Skeletal muscle satellite cell (primary cell): ENCODE measurements around the gene A4GNT.
A peak's percentile ranks its signal among the peaks of the same experiment; 100 is the strongest.
"Not testable (repeated sequence)": the region's sequence is repeated elsewhere in the genome, so short reads cannot be mapped to it uniquely, and the experiment has no call there.

ENCODE experiments used
- H3K27me3 ChIP-seq: 2 replicates; pipeline ENCODE4 v1.7.0; 2013; ENCODE audit warnings: low read length; ENCODE audit not compliant: control insufficient read depth, insufficient read depth
- H3K36me3 ChIP-seq: 2 replicates; pipeline ENCODE4 v1.7.0; 2013; ENCODE audit warnings: mild to moderate bottlenecking, control low read depth, low read length; ENCODE audit not compliant: insufficient read depth
- H3K4me1 ChIP-seq: 2 replicates; pipeline ENCODE4 v1.7.0; 2013; ENCODE audit warnings: low read length; ENCODE audit not compliant: control insufficient read depth, insufficient read depth
- H3K4me2 ChIP-seq: 2 replicates; pipeline ENCODE4 v1.7.0; 2013; ENCODE audit warnings: mild to moderate bottlenecking, low read length
- H3K4me3 ChIP-seq: 2 replicates; pipeline ENCODE4 v1.7.0; 2013; ENCODE audit warnings: low read length
- H3K9ac ChIP-seq: 2 replicates; pipeline ENCODE4 v1.7.0; 2013; ENCODE audit warnings: mild to moderate bottlenecking, low read depth, low read length, moderate library complexity
- H3K9me3 ChIP-seq: replicated peaks from 2 replicates; pipeline ENCODE4 v1.7.0; 2013; ENCODE audit warnings: mild to moderate bottlenecking, control low read depth, low read length

The A4GNT gene

GRCh38 chr3:138114988-138115971 is 16.9 kb downstream of the A4GNT start, which contains the start of gene DZIP1L:
DZIP1L (minus strand) TSS chr3:138115608; CDS start chr3:138103971, 11,637 bp downstream.
- H3K36me3 ChIP-seq = peaks cover 11% of the 10 kb centered on the region
- no peaks in the 10 kb centered on the region for H3K27me3 ChIP-seq
- H3K4me1 ChIP-seq = peaks cover 23% of the 10 kb centered on the region
- peak within 1 kb of the TSS; percentile 88 for H3K9ac ChIP-seq
- no peaks in the 10 kb centered on the region for H3K9me3 ChIP-seq
- H3K4me3 ChIP-seq = peak within 1 kb of the TSS; percentile 99
- peak within 1 kb of the TSS; percentile 96 for H3K4me2 ChIP-seq

- peaks cover 11% of the 10 kb centered on the region for H3K36me3 ChIP-seq
- H3K9me3 ChIP-seq = no peaks in the 10 kb centered on the region
- H3K9ac ChIP-seq = peak overlapping the region; percentile 88
- no peaks in the 10 kb centered on the region for H3K27me3 ChIP-seq
- peak overlapping the region; percentile 96 for H3K4me2 ChIP-seq
- peaks cover 23% of the 10 kb centered on the region for H3K4me1 ChIP-seq
- H3K4me3 ChIP-seq = peak overlapping the region; percentile 99
Measured at GRCh38 chr3:138114431-138114918, 17.7 kb downstream of the A4GNT start.

- Histone ChIP-seq H3K4me1 (peaks cover 19% of the 10 kb centered on the region), H3K36me3 (peaks cover 12% of the 10 kb centered on the region), H3K27me3 (no peaks in the 10 kb centered on the region), H3K4me2 (peak overlapping the region; percentile 96), H3K4me3 (peak overlapping the region; percentile 10), H3K9me3 (no peaks in the 10 kb centered on the region), H3K9ac (peak overlapping the region; percentile 88)
Measured at GRCh38 chr3:138113326-138113725, 18.9 kb downstream of the A4GNT start.

GRCh38 chr3:138112362-138112761 is 19.8 kb downstream of the A4GNT start:
- Histone ChIP-seq H3K36me3 (peaks cover 14% of the 10 kb centered on the region), H3K9me3 (no peaks in the 10 kb centered on the region), H3K27me3 (no peaks in the 10 kb centered on the region), H3K4me1 (peaks cover 19% of the 10 kb centered on the region), H3K9ac (no peak overlapping the region), H3K4me3 (no peak overlapping the region), H3K4me2 (no peak overlapping the region)

GRCh38 chr3:138105598-138105997 is 26.6 kb downstream of the A4GNT start:
- Histone ChIP-seq H3K9me3 (no peaks in the 10 kb centered on the region), H3K4me1 (no peaks in the 10 kb centered on the region)

GRCh38 chr3:138103466-138103865 is 28.7 kb downstream of the A4GNT start:
- Histone ChIP-seq H3K4me2 (no peak overlapping the region), H3K4me1 (no peaks in the 10 kb centered on the region), H3K9me3 (no peaks in the 10 kb centered on the region), H3K9ac (no peak overlapping the region), H3K36me3 (peaks cover 37% of the 10 kb centered on the region), H3K4me3 (no peak overlapping the region), H3K27me3 (no peaks in the 10 kb centered on the region)

More at GRCh38 chr3:138105598-138105997, 26.6 kb downstream of the A4GNT start:
- Histone ChIP-seq H3K9ac (no peak overlapping the region), H3K36me3 (peaks cover 32% of the 10 kb centered on the region), H3K4me3 (no peak overlapping the region), H3K4me2 (no peak overlapping the region), H3K27me3 (no peaks in the 10 kb centered on the region)

- not testable (repeated sequence) for H3K9me3 ChIP-seq, H3K4me1 ChIP-seq, H3K9ac ChIP-seq, H3K4me2 ChIP-seq, H3K27me3 ChIP-seq, H3K4me3 ChIP-seq
- H3K36me3 ChIP-seq = peaks cover 34% of the 10 kb centered on the region
Measured at GRCh38 chr3:138101351-138101940, 30.7 kb downstream of the A4GNT start.

- Histone ChIP-seq H3K4me1 (no peaks in the 10 kb centered on the region), H3K4me3 (no peak overlapping the region), H3K36me3 (peaks cover 40% of the 10 kb centered on the region), H3K4me2 (no peak overlapping the region), H3K9ac (no peak overlapping the region), H3K9me3 (no peaks in the 10 kb centered on the region), H3K27me3 (no peaks in the 10 kb centered on the region)
Measured at GRCh38 chr3:138099417-138099816, 32.8 kb downstream of the A4GNT start.

GRCh38 chr3:138097192-138098172 is 34.7 kb downstream of the A4GNT start:
- no peak overlapping the region for H3K4me2 ChIP-seq
- no peak overlapping the region for H3K9ac ChIP-seq
- H3K9me3 ChIP-seq = no peaks in the 10 kb centered on the region
- peaks cover 43% of the 10 kb centered on the region for H3K36me3 ChIP-seq
- H3K4me3 ChIP-seq = no peak overlapping the region
- no peaks in the 10 kb centered on the region for H3K4me1 ChIP-seq
- H3K27me3 ChIP-seq = no peaks in the 10 kb centered on the region

GRCh38 chr3:138093721-138094120 is 38.5 kb downstream of the A4GNT start:
- Histone ChIP-seq H3K9me3 (no peaks in the 10 kb centered on the region), H3K4me1 (peaks cover 7% of the 10 kb centered on the region), H3K36me3 (peaks cover 30% of the 10 kb centered on the region), H3K4me3 (no peak overlapping the region), H3K4me2 (no peak overlapping the region), H3K27me3 (no peaks in the 10 kb centered on the region), H3K9ac (no peak overlapping the region)

- no peaks in the 10 kb centered on the region for H3K27me3 ChIP-seq
- H3K4me1 ChIP-seq = peaks cover 7% of the 10 kb centered on the region
- no peak overlapping the region for H3K4me2 ChIP-seq
- no peak overlapping the region for H3K9ac ChIP-seq
- H3K36me3 ChIP-seq = peaks cover 45% of the 10 kb centered on the region
- H3K9me3 ChIP-seq = no peaks in the 10 kb centered on the region
- no peak overlapping the region for H3K4me3 ChIP-seq
Measured at GRCh38 chr3:138092023-138092422, 40.2 kb downstream of the A4GNT start.
